Body of pancreas (tissue), 4 donors: ENCODE measurements around the gene CRTC2. TPM values are rescaled to one million over a fixed set of nuclear protein-coding genes. Genes with fewer than 3 reads are reported as not detected.

ENCODE experiments used
- ATAC-seq: fragments of 150-250 bp; one replicate; pipeline ENCODE4 v1.9.1; 2016
- DNase-seq, 4 donors: peaks; one replicate each; pipeline ENCODE4 v3.0.0-alpha.2; 2019
- H3K27ac ChIP-seq, 4 donors: fragments of 200-600 bp; sonication (generic); 1 replicate in 3 of 4; 2 replicates in 1 of 4; pipeline versions ENCODE4 v1.5.1 to v1.6.1; 2016 to 2019; ENCODE audit warnings: mild to moderate bottlenecking in 1 of 4, mixed read lengths in 1 of 4, moderate library complexity in 1 of 4
- H3K27me3 ChIP-seq, 2 donors: fragments of 200-600 bp; sonication (generic); one replicate each; pipeline ENCODE4 v1.6.0; 2016; ENCODE audit warnings: mild to moderate bottlenecking in 1 of 2
- H3K36me3 ChIP-seq, 2 donors: fragments of 200-600 bp; sonication (generic); replicated peaks in 1 of 2; 2 replicates each; pipeline ENCODE4 v1.5.1; 2016; ENCODE audit warnings: low read depth in 2 of 2; ENCODE audit not compliant: insufficient read depth in 1 of 2
- H3K4me1 ChIP-seq: fragments of 200-600 bp; sonication (generic); one replicate; pipeline ENCODE4 v1.6.0; 2016
- H3K4me3 ChIP-seq, 2 donors: fragments of 200-600 bp; sonication (generic); 1 replicate in 1 of 2; 2 replicates in 1 of 2; pipeline ENCODE4 v1.5.1; 2016 to 2019
- H3K9me3 ChIP-seq, 3 donors: fragments of 200-600 bp; sonication (generic); 1 replicate in 2 of 3; 2 replicates in 1 of 3; pipeline ENCODE4 v1.5.1; 2016
- CTCF ChIP-seq, 7 experiments: fragments of 450-650 bp in 4 of 7; fragments of 200-600 bp in 3 of 7; sonication (generic) in 3 of 7; IDR thresholded peaks; one replicate each; pipeline ENCODE4 v1.5.1; 2016 to 2019; ENCODE audit warnings: antibody characterized with exemption in 7 of 7
- POLR2A ChIP-seq, 3 donors: fragments of 450-650 bp; IDR thresholded peaks; one replicate each; pipeline ENCODE4 v1.6.1; 2016; ENCODE audit warnings: antibody characterized with exemption in 3 of 3, mild to moderate bottlenecking in 2 of 3
- WGBS, 2 donors: methylation state at CpG; one replicate each; pipeline ENCODE4 v1.1.5; 2017; 5-methylcytosine and 5-hydroxymethylcytosine counted together
- intact Hi-C: fragments of 100-400 bp; cut with DNase I; formaldehyde crosslinking; loops from one replicate; pipeline ENCODE4 v1.15.1; 2023
- total RNA-seq, 2 donors: library from RNA; depleted of rRNA; stranded (reverse); fragments of >200 nt; gene quantifications; one replicate each; pipeline ENCODE4 v1.1.0, GENCODE V29; 2016

CRTC2 gene
- total RNA-seq, 2 donors from 2014 or later = 15.2 to 15.8 TPM

- TF ChIP-seq POLR2A (IDR thresholded peaks at IDR 0.05) = no peak
- TF ChIP-seq CTCF (IDR thresholded peaks at IDR 0.05) = no peak
- Histone ChIP-seq H3K4me1 (peaks cover 20% of the 10 kb centered on the region), H3K9me3 (no peaks in the 10 kb centered on the region), H3K36me3 (peaks cover 8 to 15% of the 10 kb centered on the region in 2 donors), H3K27me3 (no peaks in the 10 kb centered on the region), H3K4me3 (no peak overlapping the region), H3K27ac (no peak overlapping the region)
- 85 to 91% methylated on average over 6 to 7 of the region's 8 CpGs for WGBS, 2 donors
- DNase-seq (no peak), ATAC-seq (no peak)
- intact Hi-C loops = loop anchor here (10.0 kb wide), 1 partner anchor 136 kb away; no protein-coding TSS in a partner anchor
Measured at GRCh38 chr1:153940756-153941155, 17.7 kb downstream of the CRTC2 start.

- TF ChIP-seq POLR2A (IDR thresholded peaks at IDR 0.05) = no peak
- H3K9me3 ChIP-seq = no peaks in the 10 kb centered on the region
- no peak overlapping the region for H3K4me3 ChIP-seq
- ATAC-seq (no peak), DNase-seq (no peak)
- no peaks in the 10 kb centered on the region for H3K27me3 ChIP-seq
- intact Hi-C loops = no loop called here
- WGBS, 2 donors = 92 to 96% methylated on average over 7 to 12 of the region's 12 CpGs
- no peak overlapping the region for H3K27ac ChIP-seq
- H3K4me1 ChIP-seq = peaks cover 8% of the 10 kb centered on the region
- H3K36me3 ChIP-seq = peaks cover 8 to 15% of the 10 kb centered on the region in 2 donors
Measured at GRCh38 chr1:153939476-153939875, 18.9 kb downstream of the CRTC2 start.

GRCh38 chr1:153938996-153939395, 19.4 kb downstream of the CRTC2 start:
- Histone ChIP-seq H3K27ac (no peak overlapping the region), H3K27me3 (no peaks in the 10 kb centered on the region), H3K36me3 (peaks cover 8 to 17% of the 10 kb centered on the region in 2 donors), H3K9me3 (no peaks in the 10 kb centered on the region), H3K4me3 (no peak overlapping the region), H3K4me1 (peaks cover 3% of the 10 kb centered on the region)
- ATAC-seq = no peak
- DNase-seq = no peak
- no peak for TF ChIP-seq POLR2A (IDR thresholded peaks at IDR 0.05)
- 72 to 88% methylated on average over 2 to 3 of the region's 3 CpGs for WGBS, 2 donors
- intact Hi-C loops = no loop called here

- DNase-seq (no peak), ATAC-seq (no peak)
- Histone ChIP-seq H3K4me3 (no peak overlapping the region), H3K27ac (no peak overlapping the region), H3K36me3 (peaks cover 8 to 26% of the 10 kb centered on the region in 2 donors), H3K4me1 (no peaks in the 10 kb centered on the region), H3K9me3 (no peaks in the 10 kb centered on the region), H3K27me3 (no peaks in the 10 kb centered on the region)
- WGBS, 2 donors = 96 to 97% methylated on average over 4 to 10 of the region's 10 CpGs
- intact Hi-C loops = no loop called here
- TF ChIP-seq POLR2A (IDR thresholded peaks at IDR 0.05) = no peak
- TF ChIP-seq CTCF (IDR thresholded peaks at IDR 0.05) = no peak
Measured at GRCh38 chr1:153937331-153937730, 21.1 kb downstream of the CRTC2 start.

GRCh38 chr1:153936011-153936802, 22.2 kb downstream of the CRTC2 start:
- no peaks in the 10 kb centered on the region for H3K4me1 ChIP-seq
- no peak for DNase-seq
- 90 to 96% methylated on average over 5 to 12 of the region's 12 CpGs for WGBS, 2 donors
- intact Hi-C loops = no loop called here
- no peak for TF ChIP-seq CTCF (IDR thresholded peaks at IDR 0.05)
- no peak for TF ChIP-seq POLR2A (IDR thresholded peaks at IDR 0.05)
- no peak overlapping the region for H3K4me3 ChIP-seq
- peaks cover 8 to 28% of the 10 kb centered on the region in 2 donors for H3K36me3 ChIP-seq
- no peaks in the 10 kb centered on the region for H3K9me3 ChIP-seq
- ATAC-seq = no peak
- H3K27ac ChIP-seq = no peak overlapping the region
- no peaks in the 10 kb centered on the region for H3K27me3 ChIP-seq
